A549 (cell line): Measurements from ENCODE around the gene FAM20A.

Experiments
- BHLHE40 ChIP-seq: IDR thresholded peaks from 2 replicates; pipeline ENCODE4 v1.6.1; 2012; ENCODE audit warnings: low read depth, low read length, inconsistent platforms
- CTCF ChIP-seq: fragments of >200 bp; sonication (Bioruptor Twin); formaldehyde crosslinking; IDR thresholded peaks from 3 replicates; pipeline ENCODE4 v1.5.1; 2016
- HOXB5 ChIP-seq: fragments of 250-450 bp; sonication (Bioruptor Pico); IDR thresholded peaks from 2 replicates; pipeline ENCODE4 v1.5.0; 2020; ENCODE audit warnings: mild to moderate bottlenecking, moderate library complexity
- JUN ChIP-seq, 2 experiments: fragments of >200 bp; sonication (Bioruptor Twin); formaldehyde crosslinking; IDR thresholded peaks; 2 replicates in 1 of 2; 3 replicates in 1 of 2; pipeline ENCODE4 v1.6.1; 2016 to 2017
- RCOR1 ChIP-seq: fragments of 150-350 bp; IDR thresholded peaks from 2 replicates; pipeline ENCODE4 v1.6.1; 2014; ENCODE audit warnings: antibody characterized with exemption, low read length, low read depth
- RNF2 ChIP-seq: fragments of 200-600 bp; sonication (generic); IDR thresholded peaks from 2 replicates; pipeline ENCODE4 v1.6.1; 2016; ENCODE audit warnings: low read depth, mild to moderate bottlenecking, antibody characterized with exemption, moderate library complexity, borderline replicate concordance
- TP53 ChIP-seq: fragments of 250-450 bp; sonication (Bioruptor Pico); IDR thresholded peaks from 2 replicates; pipeline ENCODE4 v1.5.0; 2021; ENCODE audit warnings: mild to moderate bottlenecking, moderate library complexity
- USF2 ChIP-seq: fragments of 450-650 bp; IDR thresholded peaks from 2 replicates; pipeline ENCODE4 v1.6.1; 2014; ENCODE audit warnings: antibody characterized with exemption

GRCh38 chr17:68516732-68517131, 84.4 kb downstream of the FAM20A start:
- TF ChIP-seq RCOR1 (no peak), CTCF (no peak), HOXB5 (no peak), USF2 (no peak), TP53 (CRISPR knock-in tag) (no peak), JUN (IDR thresholded peaks at IDR 0.05) (no peak), BHLHE40 (no peak), RNF2 (no peak)
